H9 (cell line): ENCODE results near the gene PYGB. TPM values are rescaled to one million over a fixed set of nuclear protein-coding genes. Genes with fewer than 3 reads are reported as not detected.

Source experiments
- DNase-seq: peaks from one replicate; pipeline ENCODE4 v3.0.0-alpha.2; 2017
- H2AFZ ChIP-seq: one replicate; pipeline ENCODE4 v1.6.1; 2013; ENCODE audit warnings: mild to moderate bottlenecking, low read length, control low read depth, moderate library complexity
- H2AK5ac ChIP-seq: 2 replicates; pipeline ENCODE4 v1.6.1; 2013; ENCODE audit warnings: low read length, control low read depth, mixed read lengths; ENCODE audit not compliant: insufficient read length
- H2BK120ac ChIP-seq: one replicate; pipeline ENCODE4 v1.6.1; 2013; ENCODE audit warnings: low read depth, mild to moderate bottlenecking, low read length, control low read depth, inconsistent platforms; ENCODE audit not compliant: poor library complexity, severe bottlenecking
- H2BK12ac ChIP-seq: 2 replicates; pipeline ENCODE4 v1.6.1; 2013; ENCODE audit warnings: low read length, control low read depth, mixed read lengths, low read depth; ENCODE audit not compliant: insufficient read length
- H2BK15ac ChIP-seq: 2 replicates; pipeline ENCODE4 v1.6.1; 2013; ENCODE audit warnings: low read depth, low read length, control low read depth
- H2BK20ac ChIP-seq: one replicate; pipeline ENCODE4 v1.6.1; 2013; ENCODE audit warnings: low read depth, mild to moderate bottlenecking, low read length, control low read depth, inconsistent platforms; ENCODE audit not compliant: poor library complexity, severe bottlenecking
- H2BK5ac ChIP-seq: 2 replicates; pipeline ENCODE4 v1.6.1; 2013; ENCODE audit warnings: low read length, control low read depth, mixed read lengths; ENCODE audit not compliant: insufficient read length
- H3K14ac ChIP-seq: 2 replicates; pipeline ENCODE4 v1.6.1; 2013; ENCODE audit warnings: low read length, control low read depth; ENCODE audit not compliant: insufficient read depth
- H3K18ac ChIP-seq: 2 replicates; pipeline ENCODE4 v1.6.1; 2013; ENCODE audit warnings: low read depth, mild to moderate bottlenecking, mixed read lengths, low read length, control low read depth; ENCODE audit not compliant: insufficient read length
- H3K23ac ChIP-seq: 2 replicates; pipeline ENCODE4 v1.6.1; 2013; ENCODE audit warnings: low read length, control low read depth, mixed read lengths, low read depth; ENCODE audit not compliant: insufficient read length
- H3K23me2 ChIP-seq: 2 replicates; pipeline ENCODE4 v1.6.1; 2013; ENCODE audit warnings: low read depth, mild to moderate bottlenecking, mixed read lengths, low read length, control low read depth; ENCODE audit not compliant: insufficient read length, poor library complexity, severe bottlenecking
- H3K27ac ChIP-seq: 2 replicates; pipeline ENCODE4 v1.5.1; 2013; ENCODE audit warnings: low read length, control low read depth, mixed read lengths, low read depth; ENCODE audit not compliant: insufficient read length
- H3K27me3 ChIP-seq: 2 replicates; pipeline ENCODE4 v1.6.1; 2013; ENCODE audit warnings: low read length, control low read depth, inconsistent platforms; ENCODE audit not compliant: insufficient read depth
- H3K4ac ChIP-seq: 2 replicates; pipeline ENCODE4 v1.6.1; 2013; ENCODE audit warnings: low read depth, mild to moderate bottlenecking, control low read depth, inconsistent platforms, low read length, moderate library complexity
- H3K4me1 ChIP-seq: 2 replicates; pipeline ENCODE4 v1.6.1; 2013; ENCODE audit warnings: low read length, control low read depth, inconsistent platforms; ENCODE audit not compliant: insufficient read depth
- H3K4me2 ChIP-seq: 2 replicates; pipeline ENCODE4 v1.6.1; 2013; ENCODE audit warnings: low read length, control low read depth, mixed read lengths; ENCODE audit not compliant: insufficient read length, insufficient read depth
- H3K56ac ChIP-seq: 2 replicates; pipeline ENCODE4 v1.6.1; 2013; ENCODE audit warnings: low read depth, mild to moderate bottlenecking, mixed read lengths, low read length, control low read depth; ENCODE audit not compliant: insufficient read length
- H3K79me1 ChIP-seq: 2 replicates; pipeline ENCODE4 v1.6.1; 2013; ENCODE audit warnings: low read depth, mild to moderate bottlenecking, moderate library complexity, low read length, control low read depth, inconsistent platforms; ENCODE audit not compliant: insufficient read depth, poor library complexity, severe bottlenecking
- H3K79me2 ChIP-seq: 2 replicates; pipeline ENCODE4 v1.6.1; 2013; ENCODE audit warnings: low read length, control low read depth, inconsistent platforms; ENCODE audit not compliant: insufficient read depth
- H3K9ac ChIP-seq: 2 replicates; pipeline ENCODE4 v1.6.1; 2013; ENCODE audit warnings: low read length, control low read depth, mixed read lengths; ENCODE audit not compliant: insufficient read length; ENCODE audit errors: extremely low read depth
- H3K9me3 ChIP-seq: one replicate; pipeline ENCODE4 v1.6.1; 2013; ENCODE audit warnings: low read depth, low read length, inconsistent platforms; ENCODE audit not compliant: control insufficient read depth
- H3T11ph ChIP-seq: one replicate; pipeline ENCODE4 v1.6.1; 2013; ENCODE audit warnings: mild to moderate bottlenecking, low read length, control low read depth, inconsistent platforms
- H4K20me1 ChIP-seq: one replicate; pipeline ENCODE4 v1.6.1; 2013; ENCODE audit not compliant: control insufficient read depth, insufficient read length, insufficient read depth
- H4K5ac ChIP-seq: 2 replicates; pipeline ENCODE4 v1.6.1; 2013; ENCODE audit warnings: low read depth, mild to moderate bottlenecking, mixed read lengths, low read length, control low read depth; ENCODE audit not compliant: insufficient read length
- H4K8ac ChIP-seq: replicated peaks from 2 replicates; pipeline ENCODE4 v1.6.1; 2013; ENCODE audit warnings: low read length, control low read depth, mixed read lengths, low read depth; ENCODE audit not compliant: insufficient read length
- H4K91ac ChIP-seq: 2 replicates; pipeline ENCODE4 v1.6.1; 2013; ENCODE audit warnings: low read depth, mild to moderate bottlenecking, moderate library complexity, mixed read lengths, low read length, control low read depth; ENCODE audit not compliant: insufficient read length
- H3K27ac Mint-ChIP-seq, 3 experiments: 2 replicates in 2 of 3; 3 replicates in 1 of 3; pipeline ENCODE4 v1.8.0; 2020 to 2021; ENCODE audit warnings: mixed read lengths in 3 of 3, mild to moderate bottlenecking in 1 of 3, moderate library complexity in 1 of 3
- H3K27me3 Mint-ChIP-seq: 2 replicates; pipeline ENCODE4 v1.8.0; 2021; ENCODE audit warnings: low read depth, mild to moderate bottlenecking, moderate library complexity, mixed read lengths
- H3K36me3 Mint-ChIP-seq, 3 experiments: 2 replicates in 2 of 3; 3 replicates in 1 of 3; pipeline ENCODE4 v1.8.0; 2020 to 2021; ENCODE audit warnings: low read depth in 3 of 3, mixed read lengths in 3 of 3; ENCODE audit not compliant: insufficient read depth in 1 of 3
- H3K4me1 Mint-ChIP-seq, 2 experiments: 2 replicates each; pipeline ENCODE4 v1.8.0; 2020; ENCODE audit warnings: mixed read lengths in 2 of 2
- H3K4me3 Mint-ChIP-seq, 2 experiments: 2 replicates in 1 of 2; 3 replicates in 1 of 2; pipeline ENCODE4 v1.8.0; 2020 to 2021; ENCODE audit warnings: mild to moderate bottlenecking in 2 of 2, mixed read lengths in 2 of 2, moderate library complexity in 1 of 2
- H3K9me3 Mint-ChIP-seq, 2 experiments: 2 replicates in 1 of 2; 3 replicates in 1 of 2; pipeline ENCODE4 v1.8.0; 2020; ENCODE audit warnings: mild to moderate bottlenecking in 2 of 2, mixed read lengths in 2 of 2, moderate library complexity in 1 of 2
- CTCF ChIP-seq: fragments of 200-600 bp; sonication (generic); conservative IDR thresholded peaks from 3 replicates; pipeline ENCODE4 v1.8.0; 2021; ENCODE audit warnings: antibody characterized with exemption, mild to moderate bottlenecking
- WGBS: extraction: QIAGEN DNeasy Blood & Tissue Kit; methylation state at CpG from one replicate; pipeline ENCODE4 v1.1.7; 2013; ENCODE audit warnings: missing lambda C conversion rate, low lambda C conversion rate, mixed read lengths; ENCODE audit not compliant: insufficient read length; ENCODE audit errors: extremely low coverage; 5-methylcytosine and 5-hydroxymethylcytosine counted together
- total RNA-seq: library from RNA; stranded (reverse); gene quantifications from 2 replicates; pipeline ENCODE4 v1.2.1, GENCODE V29; 2021

Gene PYGB
- total RNA-seq, 1 experiment from 2014 or later: 46.9 TPM

- Histone ChIP-seq H4K91ac (no peak overlapping the region), H2BK12ac (no peak overlapping the region), H2BK15ac (no peak overlapping the region), H2AFZ (no peak overlapping the region), H3K56ac (no peak overlapping the region), H3K79me1 (no peaks in the 10 kb centered on the region), H3T11ph (no peak overlapping the region), H2AK5ac (no peak overlapping the region), H3K9me3 (no peaks in the 10 kb centered on the region), H3K4me1 (no peaks in the 10 kb centered on the region), H3K9ac (no peak overlapping the region), H4K5ac (no peak overlapping the region), H3K23me2 (no peaks in the 10 kb centered on the region), H2BK120ac (no peak overlapping the region), H4K20me1 (no peaks in the 10 kb centered on the region), H3K4ac (no peak overlapping the region), H3K4me2 (no peak overlapping the region), H2BK5ac (no peak overlapping the region), H3K14ac (no peak overlapping the region), H3K23ac (no peak overlapping the region), H4K8ac (no peak overlapping the region), H3K18ac (no peak overlapping the region), H2BK20ac (no peak overlapping the region), H3K79me2 (no peaks in the 10 kb centered on the region), H3K27me3 (no peaks in the 10 kb centered on the region), H3K27ac (no peak overlapping the region)
- peaks cover 19 to 67% (median 42%) of the 10 kb centered on the region in 3 experiments; a peak in 6 of 7 replicates for H3K36me3 Mint-ChIP-seq
- no peaks in the 10 kb centered on the region; a peak in 1 of 5 replicates for H3K9me3 Mint-ChIP-seq
- no peak overlapping the region for H3K4me3 Mint-ChIP-seq
- no peak for TF ChIP-seq CTCF
- no peaks in the 10 kb centered on the region for H3K4me1 Mint-ChIP-seq
- no peaks in the 10 kb centered on the region for H3K27me3 Mint-ChIP-seq
- no CpG with 5 or more reads among the region's 9 CpGs for WGBS
- no peak overlapping the region; a peak in 1 of 7 replicates for H3K27ac Mint-ChIP-seq
- no peak for DNase-seq
Measured at GRCh38 chr20:25279403-25279802, 31.5 kb downstream of the PYGB start.
